HL-60 (cell line): ENCODE data around the gene FBXO38.

Experiments used
- DNase-seq, 2 experiments: peaks; one replicate each; pipeline ENCODE4 v3.0.0-alpha.2; 2010 to 2020; ENCODE audit warnings: low read depth in 1 of 2, low spot score in 1 of 2
- H3K27ac ChIP-seq: fragments of 250-450 bp; sonication (Bioruptor Pico); replicated peaks from 2 replicates; pipeline ENCODE4 v1.5.1; 2020; ENCODE audit warnings: mild to moderate bottlenecking, moderate library complexity
- H3K27me3 ChIP-seq: fragments of 250-450 bp; sonication (Bioruptor Pico); 2 replicates; pipeline ENCODE4 v1.5.1; 2021; ENCODE audit warnings: mild to moderate bottlenecking, moderate library complexity; ENCODE audit not compliant: insufficient read depth, poor library complexity, severe bottlenecking
- H3K4me3 ChIP-seq: replicated peaks from 2 replicates; pipeline ENCODE4 v1.5.1; 2011; ENCODE audit warnings: mild to moderate bottlenecking, control low read depth, low read length; ENCODE audit not compliant: insufficient read depth
- GABPA ChIP-seq: IDR thresholded peaks from 2 replicates; pipeline ENCODE4 v1.6.1; 2012; ENCODE audit warnings: low read depth
- POLR2AphosphoS5 ChIP-seq: IDR thresholded peaks from 2 replicates; pipeline ENCODE4 v1.6.1; 2012; ENCODE audit warnings: low read depth
- SPI1 ChIP-seq: IDR thresholded peaks from 2 replicates; pipeline ENCODE4 v1.6.1; 2012; ENCODE audit warnings: low read depth, mild to moderate bottlenecking, borderline replicate concordance
- TF ChIP-seq, protein P1 (sequence below): IDR thresholded peaks from 2 replicates; pipeline ENCODE4 v1.6.1; 2012; ENCODE audit warnings: low read depth; ENCODE audit not compliant: insufficient replicate concordance
- TF ChIP-seq, protein P2 (sequence below): IDR thresholded peaks from one replicate; pipeline ENCODE4 v1.5.1; 2011; ENCODE audit warnings: low read length, control low read depth, inconsistent platforms; ENCODE audit not compliant: insufficient read depth

The FBXO38 gene

DNA sequence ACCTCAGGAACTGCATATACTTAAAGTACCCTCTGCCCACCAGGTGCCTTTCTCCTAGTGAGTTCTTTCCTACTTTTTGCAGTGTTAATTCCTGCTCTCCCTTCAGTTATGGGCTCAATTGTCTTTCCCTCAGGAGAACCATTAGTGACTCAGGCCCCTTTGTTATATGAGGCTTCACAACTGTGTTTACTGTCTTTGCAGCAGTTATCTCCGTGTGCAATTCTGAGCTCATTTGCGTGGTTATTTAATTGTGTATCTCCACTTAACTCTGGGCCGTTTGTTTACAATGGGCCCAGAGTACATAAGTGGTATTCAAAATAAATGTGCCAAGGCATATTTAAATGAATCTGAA lies 9.6 kb downstream of the FBXO38 start:
- Histone ChIP-seq H3K27me3 (no peaks in the 10 kb centered on the region), H3K27ac (no peak overlapping the region), H3K4me3 (no peak overlapping the region)
- no peak for DNase-seq
- no peak for TF ChIP-seq POLR2AphosphoS5
- TF ChIP-seq GABPA, result no peak
- TF ChIP-seq, protein P1, sequence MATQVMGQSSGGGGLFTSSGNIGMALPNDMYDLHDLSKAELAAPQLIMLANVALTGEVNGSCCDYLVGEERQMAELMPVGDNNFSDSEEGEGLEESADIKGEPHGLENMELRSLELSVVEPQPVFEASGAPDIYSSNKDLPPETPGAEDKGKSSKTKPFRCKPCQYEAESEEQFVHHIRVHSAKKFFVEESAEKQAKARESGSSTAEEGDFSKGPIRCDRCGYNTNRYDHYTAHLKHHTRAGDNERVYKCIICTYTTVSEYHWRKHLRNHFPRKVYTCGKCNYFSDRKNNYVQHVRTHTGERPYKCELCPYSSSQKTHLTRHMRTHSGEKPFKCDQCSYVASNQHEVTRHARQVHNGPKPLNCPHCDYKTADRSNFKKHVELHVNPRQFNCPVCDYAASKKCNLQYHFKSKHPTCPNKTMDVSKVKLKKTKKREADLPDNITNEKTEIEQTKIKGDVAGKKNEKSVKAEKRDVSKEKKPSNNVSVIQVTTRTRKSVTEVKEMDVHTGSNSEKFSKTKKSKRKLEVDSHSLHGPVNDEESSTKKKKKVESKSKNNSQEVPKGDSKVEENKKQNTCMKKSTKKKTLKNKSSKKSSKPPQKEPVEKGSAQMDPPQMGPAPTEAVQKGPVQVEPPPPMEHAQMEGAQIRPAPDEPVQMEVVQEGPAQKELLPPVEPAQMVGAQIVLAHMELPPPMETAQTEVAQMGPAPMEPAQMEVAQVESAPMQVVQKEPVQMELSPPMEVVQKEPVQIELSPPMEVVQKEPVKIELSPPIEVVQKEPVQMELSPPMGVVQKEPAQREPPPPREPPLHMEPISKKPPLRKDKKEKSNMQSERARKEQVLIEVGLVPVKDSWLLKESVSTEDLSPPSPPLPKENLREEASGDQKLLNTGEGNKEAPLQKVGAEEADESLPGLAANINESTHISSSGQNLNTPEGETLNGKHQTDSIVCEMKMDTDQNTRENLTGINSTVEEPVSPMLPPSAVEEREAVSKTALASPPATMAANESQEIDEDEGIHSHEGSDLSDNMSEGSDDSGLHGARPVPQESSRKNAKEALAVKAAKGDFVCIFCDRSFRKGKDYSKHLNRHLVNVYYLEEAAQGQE, result no peak
- no peak for TF ChIP-seq SPI1
- TF ChIP-seq, protein P2, sequence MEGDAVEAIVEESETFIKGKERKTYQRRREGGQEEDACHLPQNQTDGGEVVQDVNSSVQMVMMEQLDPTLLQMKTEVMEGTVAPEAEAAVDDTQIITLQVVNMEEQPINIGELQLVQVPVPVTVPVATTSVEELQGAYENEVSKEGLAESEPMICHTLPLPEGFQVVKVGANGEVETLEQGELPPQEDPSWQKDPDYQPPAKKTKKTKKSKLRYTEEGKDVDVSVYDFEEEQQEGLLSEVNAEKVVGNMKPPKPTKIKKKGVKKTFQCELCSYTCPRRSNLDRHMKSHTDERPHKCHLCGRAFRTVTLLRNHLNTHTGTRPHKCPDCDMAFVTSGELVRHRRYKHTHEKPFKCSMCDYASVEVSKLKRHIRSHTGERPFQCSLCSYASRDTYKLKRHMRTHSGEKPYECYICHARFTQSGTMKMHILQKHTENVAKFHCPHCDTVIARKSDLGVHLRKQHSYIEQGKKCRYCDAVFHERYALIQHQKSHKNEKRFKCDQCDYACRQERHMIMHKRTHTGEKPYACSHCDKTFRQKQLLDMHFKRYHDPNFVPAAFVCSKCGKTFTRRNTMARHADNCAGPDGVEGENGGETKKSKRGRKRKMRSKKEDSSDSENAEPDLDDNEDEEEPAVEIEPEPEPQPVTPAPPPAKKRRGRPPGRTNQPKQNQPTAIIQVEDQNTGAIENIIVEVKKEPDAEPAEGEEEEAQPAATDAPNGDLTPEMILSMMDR, result no peak

DNA sequence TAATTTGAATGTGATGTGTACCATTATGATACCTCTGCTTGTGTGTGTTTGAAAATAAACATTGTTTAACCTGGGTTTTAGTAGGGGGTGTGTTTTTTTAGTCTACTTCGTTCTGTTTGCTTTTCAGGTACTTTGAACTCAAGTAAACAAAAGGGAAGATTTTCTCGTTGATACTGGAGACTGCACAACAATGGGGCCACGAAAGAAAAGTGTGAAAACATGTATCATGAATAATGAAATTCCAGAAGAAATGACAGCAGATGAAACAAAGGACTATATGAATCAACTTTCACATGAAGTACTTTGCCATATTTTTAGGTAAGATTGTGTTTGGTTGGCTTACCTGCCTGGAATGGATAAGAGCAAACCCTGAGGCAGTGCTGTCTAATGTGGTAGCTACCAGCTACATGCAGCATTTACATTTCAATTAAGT lies 10.8 kb downstream of the FBXO38 start:
- TF ChIP-seq, protein P1, result no peak
- TF ChIP-seq POLR2AphosphoS5 (no peak), GABPA (no peak), SPI1 (no peak)
- TF ChIP-seq, protein P2, result no peak
- Histone ChIP-seq H3K27ac (no peak overlapping the region), H3K4me3 (no peak overlapping the region), H3K27me3 (no peaks in the 10 kb centered on the region)
- DNase-seq, result no peak

DNA sequence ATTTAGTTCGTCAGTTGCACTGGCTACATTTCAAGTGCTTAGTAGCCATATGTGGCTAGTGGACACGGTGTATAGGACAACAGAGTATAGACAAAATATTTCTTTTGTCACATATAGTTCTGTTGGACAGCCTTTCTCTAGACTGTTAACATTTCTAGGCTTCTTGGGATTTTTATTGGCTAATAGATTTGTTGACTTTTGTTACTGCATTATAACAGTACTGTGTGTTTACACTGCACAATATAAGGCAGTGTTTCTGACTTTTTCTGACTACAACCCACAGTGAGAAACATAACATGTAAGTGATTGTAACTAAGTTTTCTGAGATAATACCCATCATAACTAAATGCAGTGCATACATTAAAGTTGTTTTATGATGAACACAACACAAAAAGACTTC lies 11.3 kb downstream of the FBXO38 start:
- DNase-seq, result no peak
- Histone ChIP-seq H3K27ac (no peak overlapping the region), H3K4me3 (no peak overlapping the region), H3K27me3 (no peaks in the 10 kb centered on the region)
- TF ChIP-seq, protein P2, result no peak
- TF ChIP-seq SPI1 (no peak), POLR2AphosphoS5 (no peak), GABPA (no peak)
- TF ChIP-seq, protein P1, result no peak
